ENCODE results near the gene SMG7. TPM values are rescaled to one million over a fixed set of nuclear protein-coding genes. Genes with fewer than 3 reads are reported as not detected.

The SMG7 gene
- total and polyA plus RNA-seq, 12 donors = 15.4 to 54.4 (median 34.9) TPM

DNA sequence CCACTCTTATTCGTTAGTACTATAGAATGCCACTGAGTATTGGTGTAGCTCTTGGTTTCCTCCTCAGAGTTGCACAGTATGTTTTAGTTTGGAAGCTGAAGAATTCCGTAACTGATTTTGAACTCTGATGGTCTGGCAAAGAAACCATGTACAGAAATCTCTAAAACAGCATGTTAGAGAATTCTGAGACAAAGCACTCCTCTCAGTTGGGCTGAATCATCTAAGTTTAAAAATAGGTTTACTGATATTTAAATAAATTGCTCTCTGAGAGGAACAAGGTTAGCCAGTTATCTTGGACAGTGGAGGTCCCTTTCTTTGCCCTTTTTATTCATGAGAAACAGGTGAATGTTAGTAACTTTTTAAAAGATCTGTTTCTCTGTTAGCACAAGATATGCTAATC is 74.1 kb downstream of the SMG7 start:
- no peaks in the 10 kb centered on the region for H3K27me3 ChIP-seq
- no peak for DNase-seq
- TF ChIP-seq, protein P1, sequence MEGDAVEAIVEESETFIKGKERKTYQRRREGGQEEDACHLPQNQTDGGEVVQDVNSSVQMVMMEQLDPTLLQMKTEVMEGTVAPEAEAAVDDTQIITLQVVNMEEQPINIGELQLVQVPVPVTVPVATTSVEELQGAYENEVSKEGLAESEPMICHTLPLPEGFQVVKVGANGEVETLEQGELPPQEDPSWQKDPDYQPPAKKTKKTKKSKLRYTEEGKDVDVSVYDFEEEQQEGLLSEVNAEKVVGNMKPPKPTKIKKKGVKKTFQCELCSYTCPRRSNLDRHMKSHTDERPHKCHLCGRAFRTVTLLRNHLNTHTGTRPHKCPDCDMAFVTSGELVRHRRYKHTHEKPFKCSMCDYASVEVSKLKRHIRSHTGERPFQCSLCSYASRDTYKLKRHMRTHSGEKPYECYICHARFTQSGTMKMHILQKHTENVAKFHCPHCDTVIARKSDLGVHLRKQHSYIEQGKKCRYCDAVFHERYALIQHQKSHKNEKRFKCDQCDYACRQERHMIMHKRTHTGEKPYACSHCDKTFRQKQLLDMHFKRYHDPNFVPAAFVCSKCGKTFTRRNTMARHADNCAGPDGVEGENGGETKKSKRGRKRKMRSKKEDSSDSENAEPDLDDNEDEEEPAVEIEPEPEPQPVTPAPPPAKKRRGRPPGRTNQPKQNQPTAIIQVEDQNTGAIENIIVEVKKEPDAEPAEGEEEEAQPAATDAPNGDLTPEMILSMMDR (IDR thresholded peaks at IDR 0.05) = no peak
- TF ChIP-seq POLR2A (IDR thresholded peaks at IDR 0.05) = no peak
- peaks cover 0 to 51% of the 10 kb centered on the region in 2 donors for H3K36me3 ChIP-seq (replicated peaks in 1 of 2)
- H3K4me3 ChIP-seq = no peak overlapping the region
- 45 to 73% (median 61%) methylated on average over 2 of the region's 2 CpGs for WGBS, 4 donors
- intact Hi-C loops (cut with DNase I) = no loop called here
- peaks cover 9 to 10% of the 10 kb centered on the region in 2 donors for H3K4me1 ChIP-seq (replicated peaks in 1 of 2)
- no peaks in the 10 kb centered on the region for H3K9me3 ChIP-seq (replicated peaks in 1 of 3)
- H3K27ac ChIP-seq = no peak overlapping the region

GRCh38 chr1:183548116-183548515 is 75.8 kb downstream of the SMG7 start:
- WGBS, 4 donors = 91 to 100% (median 92%) methylated on average over 1 of the region's 1 CpG
- H3K9me3 ChIP-seq (replicated peaks in 1 of 3) = no peaks in the 10 kb centered on the region
- TF ChIP-seq POLR2A (IDR thresholded peaks at IDR 0.05) = no peak
- TF ChIP-seq, protein P1 (IDR thresholded peaks at IDR 0.05) = no peak
- DNase-seq = no peak
- intact Hi-C loops (cut with DNase I) = no loop called here
- no peak overlapping the region for H3K27ac ChIP-seq
- peaks cover 9 to 10% of the 10 kb centered on the region in 2 donors for H3K4me1 ChIP-seq (replicated peaks in 1 of 2)
- H3K36me3 ChIP-seq (replicated peaks in 1 of 2) = peaks cover 0 to 57% of the 10 kb centered on the region in 2 donors
- H3K4me3 ChIP-seq = no peak overlapping the region
- H3K27me3 ChIP-seq = no peaks in the 10 kb centered on the region

DNA sequence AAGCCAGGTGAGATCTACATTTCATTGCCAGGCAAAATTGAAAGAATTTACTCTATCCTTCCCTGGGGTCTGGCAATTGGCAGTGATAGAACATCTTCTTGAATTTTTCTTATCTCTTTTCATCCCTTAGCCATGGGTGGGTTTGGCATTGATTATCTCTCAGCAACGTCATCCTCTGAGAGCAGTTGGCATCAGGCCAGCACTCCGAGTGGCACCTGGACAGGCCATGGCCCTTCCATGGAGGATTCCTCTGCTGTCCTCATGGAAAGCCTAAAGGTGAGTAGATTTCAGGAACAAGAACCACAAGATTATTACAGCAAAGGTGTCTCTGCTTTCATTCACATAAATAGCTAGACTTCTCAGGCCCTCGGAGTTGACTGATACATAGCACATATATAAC is 78.6 kb downstream of the SMG7 start:
- no peaks in the 10 kb centered on the region for H3K9me3 ChIP-seq (replicated peaks in 1 of 3)
- H3K36me3 ChIP-seq (replicated peaks in 1 of 2) = peaks cover 0 to 51% of the 10 kb centered on the region in 2 donors
- intact Hi-C loops (cut with DNase I) = no loop called here
- no peak for DNase-seq
- no peak for TF ChIP-seq POLR2A (IDR thresholded peaks at IDR 0.05)
- TF ChIP-seq, protein P1 (IDR thresholded peaks at IDR 0.05) = no peak
- H3K4me3 ChIP-seq = no peak overlapping the region
- H3K4me1 ChIP-seq (replicated peaks in 1 of 2) = peaks cover 8 to 9% of the 10 kb centered on the region in 2 donors
- H3K27ac ChIP-seq = no peak overlapping the region
- H3K27me3 ChIP-seq = no peaks in the 10 kb centered on the region
- 50 to 56% (median 51%) methylated on average over 3 of the region's 3 CpGs for WGBS, 4 donors

GRCh38 chr1:183551924-183552323 is 79.6 kb downstream of the SMG7 start:
- no peaks in the 10 kb centered on the region for H3K4me1 ChIP-seq (replicated peaks in 1 of 2)
- TF ChIP-seq, protein P1 (IDR thresholded peaks at IDR 0.05) = no peak
- peaks cover 0 to 51% of the 10 kb centered on the region in 2 donors for H3K36me3 ChIP-seq (replicated peaks in 1 of 2)
- DNase-seq = no peak
- intact Hi-C loops (cut with DNase I) = no loop called here
- no peaks in the 10 kb centered on the region for H3K9me3 ChIP-seq (replicated peaks in 1 of 3)
- H3K4me3 ChIP-seq = no peak overlapping the region
- H3K27me3 ChIP-seq = no peaks in the 10 kb centered on the region
- 81 to 92% (median 90%) methylated on average over 9 of the region's 9 CpGs for whole genome bisulfite sequencing, 4 donors
- H3K27ac ChIP-seq = no peak overlapping the region

Measured in adrenal gland (tissue), 12 donors.